Natural killer cell treated with Interleukin-12 subunit alpha and Interleukin-12 subunit beta and Interleukin-15 and Interleukin-18, amount 100 ng/mL, for 72 hours (primary cell): Measurements from ENCODE around the gene CMTR1. TPM values are rescaled to one million over a fixed set of nuclear protein-coding genes. Genes with fewer than 3 reads are reported as not detected.

Source experiments
- ATAC-seq, 2 donors: fragments of 150-1000 bp; cut with Tn5 transposase in 1 of 2; sonication (Bioruptor Pico), chemical (Tn5 transposase) in 1 of 2; 2 replicates each; pipeline ENCODE4 v1.10.0; 2021
- DNase-seq: peaks from one replicate; pipeline ENCODE4 v3.0.0; 2022; ENCODE audit warnings: low spot score
- H3K27ac Mint-ChIP-seq, 2 donors: 1 replicate in 1 of 2; 2 replicates in 1 of 2; pipeline ENCODE4 v1.8.0; 2022; ENCODE audit warnings: mixed read lengths in 2 of 2, mild to moderate bottlenecking in 1 of 2, moderate library complexity in 1 of 2
- H3K27me3 Mint-ChIP-seq, 2 donors: 1 replicate in 1 of 2; 2 replicates in 1 of 2; pipeline ENCODE4 v1.8.0; 2022; ENCODE audit warnings: mixed read lengths in 2 of 2
- H3K36me3 Mint-ChIP-seq: one replicate; pipeline ENCODE4 v1.8.0; 2022; ENCODE audit warnings: mixed read lengths
- H3K4me1 Mint-ChIP-seq, 2 donors: 1 replicate in 1 of 2; 2 replicates in 1 of 2; pipeline ENCODE4 v1.8.0; 2022; ENCODE audit warnings: low read depth in 2 of 2, mixed read lengths in 2 of 2, mild to moderate bottlenecking in 1 of 2
- H3K4me3 Mint-ChIP-seq: one replicate; pipeline ENCODE4 v1.8.0; 2022; ENCODE audit warnings: mixed read lengths
- H3K9me3 Mint-ChIP-seq: 2 replicates; pipeline ENCODE4 v1.8.0; 2022; ENCODE audit warnings: mixed read lengths
- total RNA-seq, 2 donors: library from RNA; stranded (reverse); gene quantifications; one replicate each; pipeline ENCODE4 v1.2.3, GENCODE V29; 2022

CMTR1 gene
- total RNA-seq, 2 donors from 2014 or later = 53.9 to 74.1 TPM

DNA sequence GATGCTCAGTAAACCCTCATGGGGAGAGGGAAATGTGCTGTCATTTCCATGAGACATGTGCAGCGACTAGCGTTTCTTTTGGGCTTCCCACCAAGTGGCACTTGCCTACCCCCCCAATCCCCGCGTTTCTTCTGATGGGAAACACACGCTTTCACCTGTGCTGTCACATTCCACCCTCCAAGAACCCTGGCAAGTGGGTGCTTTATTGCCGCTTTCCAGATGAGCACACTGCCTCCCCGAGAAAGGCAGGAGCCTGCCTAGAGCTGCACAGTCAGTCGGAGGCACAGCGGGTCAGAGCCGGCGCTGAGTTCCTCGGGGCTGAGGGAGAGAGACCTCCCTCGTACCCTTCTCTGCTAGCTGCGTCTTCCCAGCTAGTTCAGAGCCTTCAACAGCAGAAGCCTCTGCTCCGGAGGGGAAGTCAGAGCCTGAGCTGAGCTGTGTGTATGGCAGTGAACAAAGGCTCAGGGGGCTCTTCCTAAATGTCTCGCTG is 78.9 kb downstream of the CMTR1 start:
- ATAC-seq (no peak), DNase-seq (no peak)
- Mint-ChIP-seq H3K27me3 (peaks cover 0 to 6% of the 10 kb centered on the region in 2 donors), H3K9me3 (no peaks in the 10 kb centered on the region), H3K27ac (no peak overlapping the region), H3K4me3 (no peak overlapping the region), H3K36me3 (no peaks in the 10 kb centered on the region), H3K4me1 (peaks cover 41 to 47% of the 10 kb centered on the region in 2 donors)

DNA sequence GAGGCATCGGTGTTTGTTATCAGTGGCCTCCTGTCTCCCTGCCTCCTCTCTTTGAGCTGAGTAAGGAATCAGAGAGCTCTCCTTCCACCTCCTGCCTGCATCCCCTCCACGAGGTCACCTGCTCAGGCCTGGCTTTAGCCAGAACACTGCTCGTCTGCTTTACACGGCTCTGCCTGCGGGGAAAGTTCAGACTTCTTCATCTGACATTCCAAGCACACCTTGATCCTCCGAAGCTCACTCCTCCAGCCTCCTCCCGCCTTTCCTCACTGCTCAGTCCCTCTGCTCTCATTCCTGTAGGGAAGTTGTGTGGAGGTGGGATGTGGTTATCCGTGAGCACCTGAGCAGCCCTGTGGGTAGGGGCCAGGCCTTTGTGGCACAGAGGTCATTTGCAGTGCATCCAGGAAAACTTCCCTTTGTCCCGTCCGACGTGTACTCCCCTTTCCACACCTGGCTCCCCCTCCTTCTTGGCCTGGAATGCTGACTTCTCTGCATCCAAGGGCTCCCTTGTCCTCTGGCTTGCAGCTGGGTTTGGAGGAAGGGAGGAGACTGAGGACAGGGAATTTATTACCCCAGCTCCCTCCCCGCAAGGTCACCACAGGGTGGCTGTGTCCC is 79.5 kb downstream of the CMTR1 start:
- ATAC-seq = no peak
- Mint-ChIP-seq H3K4me1 (peaks cover 46 to 52% of the 10 kb centered on the region in 2 donors), H3K27me3 (peaks cover 0 to 6% of the 10 kb centered on the region in 2 donors), H3K4me3 (no peak overlapping the region), H3K36me3 (no peaks in the 10 kb centered on the region), H3K27ac (peak overlapping the region in 1 of 2 donors; percentile 70), H3K9me3 (no peaks in the 10 kb centered on the region)
- DNase-seq = no peak

DNA sequence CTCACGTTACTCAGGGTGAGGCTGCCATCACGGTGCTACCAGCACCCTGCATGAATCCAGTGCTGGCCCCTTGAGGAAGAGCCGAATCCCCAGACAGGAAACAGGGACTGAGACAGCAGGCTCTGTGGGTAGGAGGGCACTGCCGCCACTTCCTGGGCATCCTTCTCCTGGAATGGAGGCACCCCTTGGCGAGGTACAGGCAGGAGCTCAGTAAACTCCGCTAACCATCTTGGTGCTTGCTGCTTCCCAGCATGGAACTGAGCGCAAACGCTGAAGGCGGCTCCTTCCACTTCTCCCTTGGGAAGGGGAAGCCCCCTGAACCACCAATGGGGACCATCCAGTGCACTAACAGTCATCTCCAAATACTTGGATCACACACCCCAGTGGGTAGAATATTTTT is 80.1 kb downstream of the CMTR1 start:
- Mint-ChIP-seq H3K36me3 (no peaks in the 10 kb centered on the region), H3K27ac (peak overlapping the region; percentile 20 to 70), H3K27me3 (peaks cover 0 to 6% of the 10 kb centered on the region in 2 donors), H3K4me3 (no peak overlapping the region), H3K9me3 (no peaks in the 10 kb centered on the region), H3K4me1 (peaks cover 50 to 56% of the 10 kb centered on the region in 2 donors)
- ATAC-seq (no peak), DNase-seq (no peak)

DNA sequence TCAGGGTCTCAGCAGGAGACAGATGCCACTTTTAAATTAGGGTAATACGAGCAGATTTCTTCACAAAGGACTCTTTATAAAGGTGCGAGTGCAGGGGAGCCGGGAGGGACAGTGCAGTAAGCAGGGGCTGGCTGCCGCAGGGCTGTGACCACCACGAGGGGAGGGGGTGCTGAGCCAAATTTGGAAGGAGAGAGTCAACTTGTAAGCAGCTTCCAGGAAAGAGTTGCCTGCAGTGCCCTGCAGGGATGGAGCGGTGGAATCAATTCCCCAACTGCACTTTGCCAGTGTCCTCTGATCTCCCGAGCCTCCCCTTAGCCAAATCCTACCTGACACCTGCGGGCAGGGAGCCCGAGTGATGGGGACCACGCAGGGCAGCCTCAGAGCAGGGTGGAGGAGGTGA is 80.6 kb downstream of the CMTR1 start:
- Mint-ChIP-seq H3K27ac (peak overlapping the region; percentile 20 to 70), H3K4me1 (peaks cover 50 to 56% of the 10 kb centered on the region in 2 donors)
- no peak for ATAC-seq

DNA sequence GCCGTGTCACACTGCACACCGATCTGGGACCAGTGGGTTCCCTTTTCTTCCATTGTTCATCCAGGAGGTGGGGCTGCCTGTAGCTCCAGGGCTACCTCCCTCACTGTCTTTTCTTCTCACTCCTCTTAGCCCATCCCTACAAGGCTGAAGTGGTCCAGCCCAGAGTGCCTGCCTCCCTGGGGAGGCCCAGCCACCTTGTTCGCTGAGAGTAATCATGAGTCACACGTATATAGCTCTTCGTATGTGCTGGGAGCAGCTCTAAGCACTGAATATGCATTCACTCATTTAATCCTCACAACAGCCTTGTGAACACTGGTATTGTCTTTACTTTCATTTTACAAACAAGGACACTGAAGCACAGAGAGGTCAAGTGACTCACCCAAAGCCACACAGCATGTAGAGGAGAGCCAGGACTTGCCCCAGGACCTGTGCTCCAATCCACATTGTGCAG is 81.3 kb downstream of the CMTR1 start:
- peak overlapping the region; percentile 36 to 81 for H3K27ac Mint-ChIP-seq
- H3K9me3 Mint-ChIP-seq = no peaks in the 10 kb centered on the region
- no peak for DNase-seq
- H3K4me3 Mint-ChIP-seq = peak overlapping the region; percentile 56
- peaks cover 57 to 63% of the 10 kb centered on the region in 2 donors for H3K4me1 Mint-ChIP-seq
- peak in 1 of 2 donors; percentile 45 for ATAC-seq
- no peaks in the 10 kb centered on the region for H3K36me3 Mint-ChIP-seq
- H3K27me3 Mint-ChIP-seq = peaks cover 0 to 8% of the 10 kb centered on the region in 2 donors

More for the DNA sequence above, 80.6 kb downstream of the CMTR1 start:
- DNase-seq = no peak
- no peaks in the 10 kb centered on the region for H3K36me3 Mint-ChIP-seq
- no peaks in the 10 kb centered on the region for H3K9me3 Mint-ChIP-seq
- peaks cover 0 to 4% of the 10 kb centered on the region in 2 donors for H3K27me3 Mint-ChIP-seq
- H3K4me3 Mint-ChIP-seq = no peak overlapping the region

DNA sequence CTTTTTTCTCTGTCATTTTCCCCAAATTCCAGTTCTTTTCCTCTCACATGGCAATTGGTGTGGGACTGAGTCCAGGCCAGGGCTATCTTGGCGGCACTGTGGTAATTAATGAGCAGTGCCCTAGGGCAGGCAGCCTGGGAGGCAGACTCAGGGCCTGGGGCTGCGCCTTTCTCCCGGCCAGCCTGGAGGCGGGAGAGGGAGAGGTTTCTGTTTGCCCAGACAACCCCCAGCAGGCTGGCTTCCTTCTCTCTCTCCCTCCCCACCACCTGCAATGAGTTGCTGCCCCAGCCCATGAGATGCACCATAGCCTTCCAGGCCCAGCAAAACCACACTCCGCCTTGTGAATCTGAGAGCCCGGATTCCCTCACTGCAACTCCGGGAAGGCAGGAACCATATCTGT is 81.8 kb downstream of the CMTR1 start:
- ATAC-seq = no peak
- peak overlapping the region; percentile 56 for H3K4me3 Mint-ChIP-seq
- H3K27ac Mint-ChIP-seq = peak overlapping the region; percentile 36 to 81

DNA sequence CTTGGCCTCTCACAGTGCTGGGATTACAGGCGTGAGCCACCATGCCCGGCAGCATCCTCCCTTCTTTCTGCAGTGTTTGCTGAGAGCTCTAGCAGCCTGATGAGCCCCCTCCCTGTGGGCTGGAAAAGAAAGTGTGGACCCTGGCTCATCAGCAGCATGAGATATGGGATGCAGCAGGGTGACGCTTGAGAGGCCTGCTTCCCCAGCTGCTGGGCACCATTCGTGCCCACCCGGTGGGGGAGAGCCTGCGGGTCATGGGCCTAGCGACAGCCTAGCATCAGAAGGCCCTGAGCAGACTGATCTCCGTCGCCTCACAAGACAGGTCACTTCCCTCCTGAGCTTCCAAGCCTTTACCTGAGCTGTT is 82.7 kb downstream of the CMTR1 start:
- Mint-ChIP-seq H3K4me3 (peak overlapping the region; percentile 68), H3K27ac (peak overlapping the region; percentile 81 to 82), H3K9me3 (no peaks in the 10 kb centered on the region), H3K27me3 (peaks cover 0 to 8% of the 10 kb centered on the region in 2 donors), H3K4me1 (peaks cover 57 to 62% of the 10 kb centered on the region in 2 donors), H3K36me3 (no peaks in the 10 kb centered on the region)
- ATAC-seq = no peak
- no peak for DNase-seq

More for the DNA sequence above, 81.8 kb downstream of the CMTR1 start:
- Mint-ChIP-seq H3K36me3 (no peaks in the 10 kb centered on the region), H3K27me3 (peaks cover 0 to 8% of the 10 kb centered on the region in 2 donors), H3K4me1 (peaks cover 57 to 62% of the 10 kb centered on the region in 2 donors), H3K9me3 (no peaks in the 10 kb centered on the region)
- no peak for DNase-seq

DNA sequence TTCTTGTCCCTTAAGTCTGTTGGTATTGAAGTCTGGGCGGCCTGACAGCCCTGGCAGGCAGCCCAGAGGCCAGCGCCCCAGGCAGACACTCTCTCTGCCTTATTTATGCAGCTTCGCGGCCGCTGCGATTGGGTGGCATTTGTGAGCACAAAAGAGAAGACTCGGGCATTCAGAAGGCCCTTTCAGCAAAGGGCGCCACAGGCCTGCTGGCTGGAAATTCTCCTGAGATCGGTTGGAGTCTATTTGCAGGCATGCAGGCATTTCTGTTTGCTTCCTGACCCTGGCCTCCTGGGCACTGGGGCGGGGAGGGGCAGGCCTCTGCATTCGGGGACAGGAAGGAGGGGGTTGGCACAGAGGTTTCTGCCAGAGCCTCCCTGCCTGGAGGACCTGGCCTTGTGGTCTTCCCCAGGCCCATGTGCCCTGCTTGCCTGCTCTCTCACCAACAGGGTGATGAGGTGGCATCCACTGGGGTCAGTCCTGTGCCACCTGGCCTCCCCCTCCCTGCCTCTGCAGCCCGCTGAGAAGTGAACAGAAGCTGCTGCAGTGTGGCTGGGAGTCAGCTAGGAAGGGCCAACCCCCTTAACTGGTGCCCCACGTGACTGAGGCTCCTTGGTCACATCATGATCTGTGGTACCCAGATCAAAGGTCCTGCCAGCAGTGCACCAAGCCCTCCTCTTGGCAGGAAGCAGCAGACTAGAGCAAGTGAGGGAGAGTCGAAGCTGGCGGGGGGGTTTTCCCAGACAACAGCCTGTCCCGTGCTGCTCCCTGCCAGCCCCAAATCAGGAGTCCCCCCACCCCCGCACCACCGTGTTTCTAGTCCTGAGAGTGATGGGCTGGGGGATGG is 83.3 kb downstream of the CMTR1 start:
- Mint-ChIP-seq H3K4me3 (peak overlapping the region; percentile 68), H3K4me1 (peaks cover 57 to 62% of the 10 kb centered on the region in 2 donors), H3K36me3 (no peaks in the 10 kb centered on the region), H3K9me3 (no peaks in the 10 kb centered on the region), H3K27me3 (peaks cover 0 to 8% of the 10 kb centered on the region in 2 donors), H3K27ac (peak overlapping the region; percentile 81 to 82)
- DNase-seq = peak; percentile 83
- peak; percentile 77 to 81 for ATAC-seq

DNA sequence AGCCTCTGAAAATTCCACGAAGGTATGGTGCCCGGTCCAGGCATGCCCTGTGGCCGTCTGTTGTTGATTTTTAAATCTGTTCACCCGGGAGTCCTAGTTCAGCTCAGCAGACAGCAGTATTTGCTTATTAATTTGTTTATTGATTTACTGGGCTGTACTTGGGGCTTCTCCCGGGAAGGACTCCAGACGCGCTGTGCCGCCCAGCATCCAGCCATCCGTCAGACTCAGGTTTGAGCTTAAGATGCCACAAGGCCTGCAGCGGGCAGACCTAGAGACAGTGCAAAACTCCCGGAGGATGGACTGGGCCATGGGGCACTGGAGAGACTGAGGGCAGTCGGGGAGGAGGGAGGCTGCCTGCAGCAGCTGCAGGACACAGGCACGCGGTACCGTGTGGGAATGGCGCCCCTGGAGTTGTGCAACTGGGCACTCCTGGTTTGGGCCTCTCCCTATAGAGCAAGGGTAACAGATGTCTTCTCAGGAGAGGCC is 83.9 kb downstream of the CMTR1 start:
- peak overlapping the region; percentile 81 to 82 for H3K27ac Mint-ChIP-seq
- peak overlapping the region; percentile 68 for H3K4me3 Mint-ChIP-seq

DNA sequence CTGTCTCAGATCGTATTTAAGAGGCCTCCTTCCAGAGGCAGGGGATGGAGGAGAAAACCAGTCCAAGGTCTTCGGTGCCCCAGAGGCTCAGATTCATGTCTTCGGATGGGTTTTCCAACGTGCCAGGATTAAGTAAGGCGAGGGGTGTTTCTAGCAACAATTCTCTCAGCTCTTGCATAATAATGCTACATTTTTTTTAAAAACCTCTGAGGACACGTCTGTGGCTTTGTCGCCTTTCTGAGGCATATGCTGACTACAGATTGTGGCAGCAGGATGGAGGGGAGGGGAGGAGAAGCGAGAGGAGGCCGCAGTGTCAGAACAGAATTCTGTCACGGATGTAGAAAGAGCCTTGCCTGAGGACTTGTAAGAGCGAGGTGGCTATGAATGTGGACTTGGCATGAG is 84.4 kb downstream of the CMTR1 start:
- H3K27ac Mint-ChIP-seq = peak overlapping the region; percentile 81 to 82

More for the DNA sequence above, 83.9 kb downstream of the CMTR1 start:
- Mint-ChIP-seq H3K36me3 (no peaks in the 10 kb centered on the region), H3K27me3 (peaks cover under 1 to 8% of the 10 kb centered on the region in 2 donors), H3K4me1 (peaks cover 63 to 67% of the 10 kb centered on the region in 2 donors), H3K9me3 (no peaks in the 10 kb centered on the region)
- ATAC-seq (peak; percentile 13 to 62), DNase-seq (no peak)

DNA sequence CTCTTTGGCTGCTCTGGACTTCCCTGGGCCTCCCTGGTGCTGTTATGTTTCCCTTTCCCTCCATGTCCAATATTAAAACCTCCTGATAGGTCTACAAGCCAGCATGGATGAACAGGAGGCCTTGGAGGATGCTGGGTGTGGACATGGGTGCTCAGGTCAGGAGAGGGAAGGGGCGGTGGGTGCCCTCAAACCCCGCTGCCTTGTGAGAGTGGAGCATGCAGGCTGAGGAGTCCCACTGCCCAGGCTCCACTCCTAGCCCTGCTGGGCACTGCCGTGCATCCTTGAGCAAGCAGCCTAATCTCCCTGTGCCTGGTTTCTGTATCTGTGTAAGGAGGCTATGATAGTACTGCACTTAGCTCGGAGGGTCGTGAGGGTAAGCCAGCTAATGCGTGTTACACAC is 85.1 kb downstream of the CMTR1 start:
- Mint-ChIP-seq H3K27me3 (peaks cover 5 to 10% of the 10 kb centered on the region in 2 donors), H3K9me3 (no peaks in the 10 kb centered on the region), H3K4me1 (peaks cover 65 to 71% of the 10 kb centered on the region in 2 donors), H3K36me3 (no peaks in the 10 kb centered on the region), H3K27ac (peak overlapping the region; percentile 81 to 82), H3K4me3 (peak overlapping the region; percentile 68)
- no peak for DNase-seq
- ATAC-seq = no peak

More for the DNA sequence above, 84.4 kb downstream of the CMTR1 start:
- no peaks in the 10 kb centered on the region for H3K36me3 Mint-ChIP-seq
- H3K27me3 Mint-ChIP-seq = peaks cover 5 to 9% of the 10 kb centered on the region in 2 donors
- peak; percentile 93 for DNase-seq
- peak overlapping the region; percentile 68 for H3K4me3 Mint-ChIP-seq
- peaks cover 68 to 70% of the 10 kb centered on the region in 2 donors for H3K4me1 Mint-ChIP-seq
- peak; percentile 91 to 96 for ATAC-seq
- no peaks in the 10 kb centered on the region for H3K9me3 Mint-ChIP-seq

DNA sequence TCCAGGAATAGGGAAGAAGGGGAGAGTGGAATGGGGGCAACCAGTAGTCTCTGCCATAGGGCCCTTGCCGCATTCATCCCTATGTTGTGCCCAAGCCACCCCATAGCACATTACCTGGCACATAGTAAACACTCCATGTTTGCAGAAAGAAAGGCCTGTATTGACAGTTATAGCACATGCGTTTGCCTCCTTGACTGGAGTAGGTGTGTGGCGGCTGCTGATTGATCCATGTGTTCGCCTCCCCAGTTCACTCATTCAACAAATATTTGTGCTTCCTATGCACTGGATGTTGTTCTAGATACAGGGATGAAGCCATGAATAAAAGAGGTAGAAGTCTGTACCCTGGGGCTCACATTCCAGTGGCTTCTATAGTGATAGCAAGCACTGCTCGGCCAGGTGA is 86.4 kb downstream of the CMTR1 start:
- DNase-seq (no peak), ATAC-seq (no peak)
- H3K27me3 Mint-ChIP-seq = peaks cover 10 to 11% of the 10 kb centered on the region in 2 donors
- no peaks in the 10 kb centered on the region for H3K9me3 Mint-ChIP-seq
- H3K4me3 Mint-ChIP-seq = no peak overlapping the region
- H3K27ac Mint-ChIP-seq = no peak overlapping the region
- H3K4me1 Mint-ChIP-seq = peaks cover 58 to 61% of the 10 kb centered on the region in 2 donors
- no peaks in the 10 kb centered on the region for H3K36me3 Mint-ChIP-seq

DNA sequence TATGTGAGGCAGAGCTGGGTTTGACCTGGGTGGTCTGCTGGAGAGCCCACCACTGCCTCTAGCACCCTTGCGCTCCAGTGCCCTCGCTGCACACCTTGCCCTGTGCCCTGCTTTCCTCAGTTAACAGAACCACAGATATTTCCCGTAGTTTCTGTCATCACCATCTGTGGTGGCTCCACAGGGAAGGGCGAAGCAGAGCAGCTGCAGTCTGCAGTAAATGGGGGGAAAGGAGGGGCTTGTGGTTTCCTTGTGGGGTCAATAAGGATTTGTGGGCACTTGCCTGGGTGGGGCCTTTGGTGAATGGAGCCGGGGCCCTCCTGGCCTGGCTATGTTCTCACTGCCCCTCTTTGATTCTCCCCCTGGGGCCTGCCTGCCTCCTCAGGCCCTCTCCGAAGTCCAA is 87.9 kb downstream of the CMTR1 start:
- no peaks in the 10 kb centered on the region for H3K9me3 Mint-ChIP-seq
- H3K27ac Mint-ChIP-seq = no peak overlapping the region
- no peaks in the 10 kb centered on the region for H3K36me3 Mint-ChIP-seq
- H3K4me1 Mint-ChIP-seq = peaks cover 57 to 59% of the 10 kb centered on the region in 2 donors
- no peak for DNase-seq
- H3K4me3 Mint-ChIP-seq = no peak overlapping the region
- no peak for ATAC-seq
- H3K27me3 Mint-ChIP-seq = peaks cover 11 to 19% of the 10 kb centered on the region in 2 donors
